A673 (cell line): ENCODE data around the gene LHPP.

Source experiments
- EZH2 ChIP-seq: fragments of 200-600 bp; sonication (generic); IDR thresholded peaks from 2 replicates; pipeline ENCODE4 v1.6.1; 2017; ENCODE audit warnings: borderline replicate concordance, low read depth, mild to moderate bottlenecking, mixed read lengths, antibody characterized with exemption, low read length; ENCODE audit not compliant: poor library complexity, severe bottlenecking
- TF ChIP-seq, protein P1 (sequence below): fragments of 300-800, 200-600 bp; sonication (generic); conservative IDR thresholded peaks from 2 replicates; pipeline ENCODE4 v1.5.1; 2017; ENCODE audit warnings: low read depth, mild to moderate bottlenecking, antibody characterized with exemption, low read length, moderate library complexity, mixed read lengths

- TF ChIP-seq, protein P1, sequence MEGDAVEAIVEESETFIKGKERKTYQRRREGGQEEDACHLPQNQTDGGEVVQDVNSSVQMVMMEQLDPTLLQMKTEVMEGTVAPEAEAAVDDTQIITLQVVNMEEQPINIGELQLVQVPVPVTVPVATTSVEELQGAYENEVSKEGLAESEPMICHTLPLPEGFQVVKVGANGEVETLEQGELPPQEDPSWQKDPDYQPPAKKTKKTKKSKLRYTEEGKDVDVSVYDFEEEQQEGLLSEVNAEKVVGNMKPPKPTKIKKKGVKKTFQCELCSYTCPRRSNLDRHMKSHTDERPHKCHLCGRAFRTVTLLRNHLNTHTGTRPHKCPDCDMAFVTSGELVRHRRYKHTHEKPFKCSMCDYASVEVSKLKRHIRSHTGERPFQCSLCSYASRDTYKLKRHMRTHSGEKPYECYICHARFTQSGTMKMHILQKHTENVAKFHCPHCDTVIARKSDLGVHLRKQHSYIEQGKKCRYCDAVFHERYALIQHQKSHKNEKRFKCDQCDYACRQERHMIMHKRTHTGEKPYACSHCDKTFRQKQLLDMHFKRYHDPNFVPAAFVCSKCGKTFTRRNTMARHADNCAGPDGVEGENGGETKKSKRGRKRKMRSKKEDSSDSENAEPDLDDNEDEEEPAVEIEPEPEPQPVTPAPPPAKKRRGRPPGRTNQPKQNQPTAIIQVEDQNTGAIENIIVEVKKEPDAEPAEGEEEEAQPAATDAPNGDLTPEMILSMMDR = no peak
- no peak for TF ChIP-seq EZH2
These were observed 140.5 kb downstream of the LHPP start for GRCh38 chr10:124602121-124602561.
